GM18526 (cell line): ENCODE measurements around the gene TMEM138.

Experiments
- POLR2A ChIP-seq: IDR thresholded peaks from 3 replicates; pipeline ENCODE4 v1.6.1; 2011; ENCODE audit not compliant: insufficient read length; ENCODE audit errors: extremely low read depth

TMEM138 gene

GRCh38 chr11:61353131-61354067 is 8.8 kb upstream of the TMEM138 start:
- TF ChIP-seq POLR2A: no peak

DNA sequence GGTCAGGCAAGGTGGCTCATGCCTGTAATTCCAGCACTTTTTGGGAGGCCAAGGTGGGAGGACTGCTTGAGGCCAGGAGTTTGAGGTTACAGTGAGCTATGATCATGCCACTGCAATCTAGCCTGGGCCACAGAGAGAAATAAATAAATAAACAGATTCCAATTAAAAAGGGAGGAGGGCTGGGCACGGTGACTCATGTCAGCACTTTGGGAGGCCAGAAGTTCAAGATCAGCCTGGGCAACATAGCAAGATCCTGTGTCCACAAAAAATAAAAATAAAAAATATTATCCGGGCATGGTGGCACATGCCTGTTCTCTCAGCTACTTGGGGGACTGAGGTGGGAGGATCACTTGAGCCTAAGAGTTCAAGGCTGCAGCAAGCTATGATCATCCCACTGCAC is 8.0 kb upstream of the TMEM138 start:
- no peak for TF ChIP-seq POLR2A

- no peak for TF ChIP-seq POLR2A
Observed at GRCh38 chr11:61356706-61357105, 5.5 kb upstream of the TMEM138 start.

- no peak for TF ChIP-seq POLR2A
Observed at GRCh38 chr11:61357233-61357893, 4.8 kb upstream of the TMEM138 start.

- no peak for TF ChIP-seq POLR2A
Observed at GRCh38 chr11:61357894-61358239, 4.3 kb upstream of the TMEM138 start.

DNA sequence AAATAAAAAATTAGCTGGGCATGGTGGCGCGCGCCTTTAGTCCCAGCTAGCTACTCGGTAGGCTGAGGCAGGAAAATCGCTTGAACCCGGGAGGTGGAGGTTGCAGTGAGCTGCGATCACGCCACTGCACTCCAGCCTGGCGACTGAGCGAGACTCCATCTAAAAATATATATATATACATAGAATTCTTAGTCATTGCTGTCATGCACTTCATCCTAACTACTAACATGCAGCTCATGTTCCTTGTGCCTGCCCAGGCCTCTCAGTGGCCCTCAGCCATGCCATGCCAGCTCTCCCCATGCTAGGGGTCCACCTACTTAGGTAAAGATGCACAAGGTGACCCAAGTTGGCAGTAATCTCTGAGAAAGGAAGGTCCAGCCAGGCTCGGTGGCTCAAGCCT is 3.6 kb upstream of the TMEM138 start:
- TF ChIP-seq POLR2A: no peak

DNA sequence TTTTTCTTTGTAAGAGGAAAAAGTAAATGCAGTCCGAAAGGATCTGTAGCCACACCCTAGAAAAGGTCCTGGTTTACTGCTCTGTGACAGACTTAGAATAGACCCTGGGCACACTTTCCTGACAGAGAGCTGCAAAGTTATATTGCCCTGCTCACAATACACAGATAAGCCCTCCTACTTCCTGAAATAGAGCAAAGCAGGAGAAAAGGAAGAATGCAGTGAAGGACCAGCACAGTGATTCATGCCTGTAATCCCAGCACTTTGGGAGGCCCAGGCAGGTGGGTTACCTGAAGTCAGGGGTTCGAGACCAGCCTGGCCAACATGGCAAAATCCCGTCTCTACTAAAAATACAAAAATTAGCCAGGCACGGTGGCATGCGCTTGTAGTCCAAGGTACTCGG is 2.7 kb upstream of the TMEM138 start:
- TF ChIP-seq POLR2A: no peak

DNA sequence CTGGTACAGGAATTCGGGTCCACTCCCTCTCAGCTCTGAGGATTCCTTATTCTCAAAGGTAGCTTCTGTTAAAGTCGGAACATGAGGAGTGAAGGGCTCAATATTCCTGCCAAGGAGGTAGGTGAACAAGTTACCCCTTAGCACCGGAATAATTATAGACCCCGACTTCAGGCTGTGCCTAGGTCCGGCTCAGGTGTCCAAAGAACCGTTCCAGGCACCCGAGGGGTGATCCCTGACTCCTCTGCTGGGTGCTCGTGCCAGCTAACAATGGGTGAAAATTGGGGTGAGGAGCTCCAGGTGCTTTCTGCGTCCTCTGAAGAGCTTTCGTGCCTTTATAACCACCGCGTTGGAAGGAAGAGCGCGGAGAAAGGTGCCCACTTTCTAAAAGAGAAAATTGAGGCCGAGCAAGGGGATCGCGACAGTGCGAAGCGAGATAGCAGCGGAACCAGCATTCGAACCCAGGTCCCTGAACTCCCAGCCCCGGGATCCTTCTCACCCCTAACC is 885 bp upstream of the TMEM138 start:
- TF ChIP-seq POLR2A: no peak

DNA sequence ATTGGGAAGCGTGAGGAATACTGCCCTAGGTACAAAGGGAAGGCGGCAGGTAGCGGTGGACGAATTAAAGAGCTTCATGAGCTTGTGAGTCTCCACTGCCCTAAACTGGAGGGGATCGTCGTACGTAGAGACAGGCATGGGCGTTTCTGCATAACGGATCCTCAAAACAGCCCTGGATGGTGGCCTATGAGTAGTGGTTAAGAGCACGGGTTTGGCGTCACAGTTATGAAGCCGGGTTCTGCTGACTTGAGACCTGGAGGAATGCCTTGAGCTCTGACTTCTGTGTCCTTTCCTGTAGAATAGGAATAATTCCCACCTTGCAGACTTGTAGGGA is 335 bp downstream of the TMEM138 start:
- TF ChIP-seq POLR2A: no peak

- no peak for TF ChIP-seq POLR2A
Observed at GRCh38 chr11:61364012-61364675, 2.0 kb downstream of the TMEM138 start.

GRCh38 chr11:61367406-61367805 is 5.2 kb downstream of the TMEM138 start:
- TF ChIP-seq POLR2A: no peak

DNA sequence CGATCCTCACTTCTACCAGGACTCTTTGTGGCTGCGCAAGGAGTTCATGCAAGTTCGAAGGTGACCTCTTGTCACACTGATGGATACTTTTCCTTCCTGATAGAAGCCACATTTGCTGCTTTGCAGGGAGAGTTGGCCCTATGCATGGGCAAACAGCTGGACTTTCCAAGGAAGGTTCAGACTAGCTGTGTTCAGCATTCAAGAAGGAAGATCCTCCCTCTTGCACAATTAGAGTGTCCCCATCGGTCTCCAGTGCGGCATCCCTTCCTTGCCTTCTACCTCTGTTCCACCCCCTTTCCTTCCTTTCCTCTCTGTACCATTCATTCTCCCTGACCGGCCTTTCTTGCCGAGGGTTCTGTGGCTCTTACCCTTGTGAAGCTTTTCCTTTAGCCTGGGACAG is 6.5 kb downstream of the TMEM138 start:
- TF ChIP-seq POLR2A: no peak

- no peak for TF ChIP-seq POLR2A
Observed at GRCh38 chr11:61369372-61370348, 7.5 kb downstream of the TMEM138 start.

GRCh38 chr11:61370349-61371005 is 8.3 kb downstream of the TMEM138 start:
- no peak for TF ChIP-seq POLR2A
